Kidney (tissue), 14 donors: ENCODE data around the gene FARP1. TPM values are rescaled to one million over a fixed set of nuclear protein-coding genes. Genes with fewer than 3 reads are reported as not detected.

ENCODE experiments used
- DNase-seq, 5 donors: peaks; one replicate each; pipeline ENCODE4 v3.0.0-alpha.2; 2013 to 2020
- FAIRE-seq: peaks from 2 replicates; lab custom pipeline; 2012; peaks lifted over from hg19 to GRCh38; lab: Jason Lieb, UNC
- H3K27ac ChIP-seq, 2 donors: one replicate each; pipeline ENCODE4 v1.7.0; 2013; ENCODE audit warnings: low read depth in 2 of 2, low read length in 2 of 2, inconsistent platforms in 1 of 2
- H3K27me3 ChIP-seq: one replicate; pipeline ENCODE4 v1.7.1; 2013; ENCODE audit warnings: low read length, inconsistent platforms; ENCODE audit not compliant: control insufficient read depth, insufficient read depth
- H3K36me3 ChIP-seq, 3 donors: one replicate each; pipeline versions ENCODE4 v1.7.0 to v1.7.1; 2013; ENCODE audit warnings: low read length in 3 of 3, control low read depth in 1 of 3, inconsistent platforms in 1 of 3; ENCODE audit not compliant: insufficient read depth in 3 of 3, control insufficient read depth in 2 of 3
- H3K4me1 ChIP-seq, 3 donors: one replicate each; pipeline versions ENCODE4 v1.7.0 to v1.7.1; 2013; ENCODE audit warnings: low read length in 3 of 3, inconsistent platforms in 1 of 3, low read depth in 1 of 3; ENCODE audit not compliant: control insufficient read depth in 2 of 3, insufficient read depth in 2 of 3
- H3K4me3 ChIP-seq, 3 donors: one replicate each; pipeline versions ENCODE4 v1.7.0 to v1.8.1; 2013; ENCODE audit warnings: low read length in 3 of 3, control low read depth in 1 of 3, inconsistent platforms in 1 of 3
- H3K9ac ChIP-seq, 3 donors: one replicate each; pipeline versions ENCODE4 v1.7.0 to v1.7.1; 2013; ENCODE audit warnings: low read length in 3 of 3, control low read depth in 1 of 3, inconsistent platforms in 1 of 3
- H3K9me3 ChIP-seq, 3 donors: one replicate each; pipeline versions ENCODE4 v1.7.0 to v1.7.1; 2013; ENCODE audit warnings: low read length in 3 of 3, control low read depth in 1 of 3, inconsistent platforms in 1 of 3; ENCODE audit not compliant: control insufficient read depth in 2 of 3, insufficient read depth in 1 of 3
- CTCF ChIP-seq: IDR thresholded peaks from 3 replicates; pipeline ENCODE4 v1.5.1; 2012; ENCODE audit warnings: mild to moderate bottlenecking, moderate library complexity, borderline replicate concordance; ENCODE audit not compliant: insufficient read depth; ENCODE audit errors: extremely low read depth
- intact Hi-C: fragments of 100-400 bp; cut with DNase I; formaldehyde crosslinking; loops from one replicate; pipeline ENCODE4 v1.11.1; 2022
- polyA plus RNA-seq: library from polyadenylated mRNA; stranded (reverse); fragments of 350-450 nt; fragmentation: Illumina TruSeq; extraction: RNeasy Lipid Tissue Mini Kit (QIAGEN cat#74804); gene quantifications from one replicate; pipeline ENCODE4 v1.2.3, GENCODE V29; 2014; ENCODE audit warnings: low read depth, low replicate concordance; ENCODE audit not compliant: insufficient read depth
- total RNA-seq: library from RNA; stranded (reverse); fragmentation: NEBNext Ultra II Directional; extraction: Animal tissue kit (Norgen Biotek cat#: 25700); gene quantifications from one replicate; pipeline ENCODE4 v1.2.1, GENCODE V29; 2021
- donor health status: control.
- donor health status: control.
- donor health status: control.
- donor health status: control.
- donor health status: control.
- donor health status: DM: yes; HTN: yes; CAD: no.
- donor health status: Normal renal cell carcinoma (clear cell type).

The FARP1 gene
- total and polyA plus RNA-seq, 2 donors from 2014 or later, result 123 to 229 TPM

GRCh38 chr13:98415326-98416070, 272.6 kb downstream of the FARP1 start:
- no peaks in the 10 kb centered on the region for H3K27me3 ChIP-seq
- intact Hi-C loops, result no loop called here
- FAIRE-seq, result no peak
- no peak for TF ChIP-seq CTCF
- no peaks in the 10 kb centered on the region for H3K9me3 ChIP-seq
- no peak overlapping the region for H3K4me3 ChIP-seq
- peaks cover 12 to 48% (median 26%) of the 10 kb centered on the region in 3 donors for H3K36me3 ChIP-seq
- H3K27ac ChIP-seq, result peak overlapping the region; percentile 16 to 38
- DNase-seq, result no peak
- H3K4me1 ChIP-seq, result peaks cover 0 to 13% (median 11%) of the 10 kb centered on the region in 3 donors
- peak overlapping the region in 1 of 3 donors; percentile 47 for H3K9ac ChIP-seq

- no peaks in the 10 kb centered on the region for H3K9me3 ChIP-seq
- H3K9ac ChIP-seq, result no peak overlapping the region
- H3K4me1 ChIP-seq, result peaks cover 0 to 13% (median 11%) of the 10 kb centered on the region in 3 donors
- intact Hi-C loops, result no loop called here
- no peak for TF ChIP-seq CTCF
- no peak for FAIRE-seq
- peaks cover 12 to 55% (median 27%) of the 10 kb centered on the region in 3 donors for H3K36me3 ChIP-seq
- H3K27ac ChIP-seq, result peak overlapping the region; percentile 16 to 63
- H3K4me3 ChIP-seq, result no peak overlapping the region
- H3K27me3 ChIP-seq, result no peaks in the 10 kb centered on the region
- peak in 3 of 5 donors; percentile 73 to 87 (median 81) for DNase-seq
Observed at GRCh38 chr13:98416408-98416807, 273.5 kb downstream of the FARP1 start.

GRCh38 chr13:98419786-98420553, 277.1 kb downstream of the FARP1 start:
- Histone ChIP-seq H3K27me3 (no peaks in the 10 kb centered on the region), H3K36me3 (peaks cover 12 to 49% (median 28%) of the 10 kb centered on the region in 3 donors), H3K4me3 (no peak overlapping the region), H3K4me1 (peaks cover 0 to 13% (median 7%) of the 10 kb centered on the region in 3 donors), H3K9me3 (no peaks in the 10 kb centered on the region), H3K9ac (no peak overlapping the region), H3K27ac (no peak overlapping the region)
- FAIRE-seq (no peak), DNase-seq (no peak)
- TF ChIP-seq CTCF, result no peak
- intact Hi-C loops, result no loop called here
